ENCODE measurements around the gene NIPAL3. TPM values are rescaled to one million over a fixed set of nuclear protein-coding genes. Genes with fewer than 3 reads are reported as not detected.

The NIPAL3 gene
- total RNA-seq, 1 experiment from 2014 or later, result 16.6 TPM

GRCh38 chr1:24476571-24476970 is 61.0 kb downstream of the NIPAL3 start:
- no peak for ATAC-seq
- no peaks in the 10 kb centered on the region for H3K36me3 ChIP-seq (ENCODE audit: control insufficient read depth in 1 of 2, insufficient read depth in 2 of 2, low read length in 2 of 2)
- no peak overlapping the region for H3K4me2 ChIP-seq (ENCODE audit: low read length)
- H3K9me2 ChIP-seq (ENCODE audit: insufficient read depth), result no peaks in the 10 kb centered on the region
- RAD21 ChIA-PET (ENCODE audit: low non-redundant PET in 1 of 2, low total read pairs in 2 of 2, uncharacterized antibody in 2 of 2, unreplicated experiment in 2 of 2), result no interaction called here
- intact Hi-C loops (cut with micrococcal nuclease), result no loop called here
- DNase-seq (ENCODE audit: low read depth, low spot score), result no peak
- no peak overlapping the region for H3K27ac ChIP-seq (ENCODE audit: low read depth, low read length)
- H3K27me3 ChIP-seq (ENCODE audit: insufficient read depth, low read length), result no peaks in the 10 kb centered on the region
- POLR2A ChIA-PET, result no interaction called here
- H3K4me1 ChIP-seq (ENCODE audit: control insufficient read depth in 1 of 2, insufficient read depth in 2 of 2, low read length in 2 of 2), result peaks cover 0 to 2% of the 10 kb centered on the region in 2 experiments; a peak in 1 of 4 replicates
- no peaks in the 10 kb centered on the region for H4K20me1 ChIP-seq (ENCODE audit: insufficient read depth)
- H3K79me2 ChIP-seq (ENCODE audit: insufficient read depth, low read length), result no peaks in the 10 kb centered on the region
- H3K9me3 ChIP-seq (ENCODE audit: control insufficient read depth in 1 of 2, insufficient read depth in 1 of 2, low read depth in 1 of 2, low read length in 2 of 2), result no peaks in the 10 kb centered on the region
- no peak overlapping the region for H3K9ac ChIP-seq (ENCODE audit: low read length)
- no TSS peak for BruUV-seq (replicated peaks)
- CTCF ChIA-PET, result no interaction called here
- no peak overlapping the region for H2AFZ ChIP-seq (ENCODE audit: low read depth, low read length, poor library complexity, severe bottlenecking)
- no peak overlapping the region for H3K4me3 ChIP-seq (replicated peaks in 1 of 2; ENCODE audit: low read depth in 1 of 2, low read length in 2 of 2)
- no peak for TF ChIP-seq ZBTB33 (IDR thresholded peaks at IDR 0.05; ENCODE audit: extremely low read depth, insufficient replicate concordance, low read length)
- TF ChIP-seq CTCF (IDR thresholded peaks at IDR 0.05 in 2 of 3, conservative IDR thresholded peaks at IDR 0.05 in 1 of 3; ENCODE audit: borderline replicate concordance in 1 of 3, insufficient read depth in 1 of 3, low read depth in 2 of 3, low read length in 2 of 3), result no peak
- no peak for TF ChIP-seq SIN3A (IDR thresholded peaks at IDR 0.05; ENCODE audit: low read depth)
- no peak for TF ChIP-seq EZH2 (IDR thresholded peaks at IDR 0.05)
- no peak for TF ChIP-seq REST (IDR thresholded peaks at IDR 0.05; ENCODE audit: low read depth)
- no peak for TF ChIP-seq SRF (IDR thresholded peaks at IDR 0.05; ENCODE audit: low read depth)
- TF ChIP-seq ATF3 (IDR thresholded peaks at IDR 0.05), result no peak
- TF ChIP-seq JUND (IDR thresholded peaks at IDR 0.05), result no peak
- no peak for TF ChIP-seq POLR2AphosphoS5 (IDR thresholded peaks at IDR 0.05; ENCODE audit: low read depth, low read length)
- no peak for TF ChIP-seq EZH2phosphoT487 (IDR thresholded peaks at IDR 0.05; ENCODE audit: borderline replicate concordance)

Measured in HCT116 (cell line).